ENCODE data around the gene SURF4. TPM values are rescaled to one million over a fixed set of nuclear protein-coding genes. Genes with fewer than 3 reads are reported as not detected.

SURF4 gene
- total and polyA plus RNA-seq, 2 of the 13 experiments (the other 11 are each of a cell fraction or from before 2014, with no cell fraction given) = 220 to 265 TPM

- TF ChIP-seq GMEB1 (CRISPR knock-in tag; IDR thresholded peaks at IDR 0.05; ENCODE audit: borderline replicate concordance) = peak; percentile 52; the same call in 1 of the 2 replicates
- no peak for TF ChIP-seq TBX3 (IDR thresholded peaks at IDR 0.05; ENCODE audit: borderline replicate concordance)
- no peak for TF ChIP-seq IKZF1 (IDR thresholded peaks at IDR 0.05)
- no peak for TF ChIP-seq ZMAT3 (CRISPR knock-in tag; conservative IDR thresholded peaks at IDR 0.05)
- TF ChIP-seq RFX3 (CRISPR knock-in tag; IDR thresholded peaks at IDR 0.05) = no peak
- no peak for TF ChIP-seq CBX2 (IDR thresholded peaks at IDR 0.05; ENCODE audit: low read depth, low read length)
- no peak for TF ChIP-seq CBX2 (CRISPR knock-in tag; IDR thresholded peaks at IDR 0.05; ENCODE audit: low read depth)
- no peak for TF ChIP-seq MTA3 (CRISPR knock-in tag; IDR thresholded peaks at IDR 0.05)
- TF ChIP-seq HMGA1 (CRISPR knock-in tag; conservative IDR thresholded peaks at IDR 0.05) = no peak
- no peak for TF ChIP-seq ZNF24 (IDR thresholded peaks at IDR 0.05)
- TF ChIP-seq KIAA2018 (CRISPR knock-in tag; IDR thresholded peaks at IDR 0.05; ENCODE audit: borderline replicate concordance) = no peak
- TF ChIP-seq DMAP1 (CRISPR knock-in tag; IDR thresholded peaks at IDR 0.05) = peak; percentile 38; the same call in 1 of the 2 replicates
- no peak for TF ChIP-seq ZNF570 (CRISPR knock-in tag; IDR thresholded peaks at IDR 0.05; ENCODE audit: borderline replicate concordance)
- TF ChIP-seq ZNF263 (CRISPR knock-in tag; IDR thresholded peaks at IDR 0.05) = peak; percentile 47; the same call in 1 of the 2 replicates
- no peak for TF ChIP-seq NONO (IDR thresholded peaks at IDR 0.05)
- TF ChIP-seq NONO (CRISPR knock-in tag; conservative IDR thresholded peaks at IDR 0.05) = no peak; the same call in 1 of the 2 replicates
- no peak for TF ChIP-seq ZNF101 (CRISPR knock-in tag; IDR thresholded peaks at IDR 0.05; ENCODE audit: borderline replicate concordance, low read depth)
- no peak for TF ChIP-seq ZNF550 (CRISPR knock-in tag; IDR thresholded peaks at IDR 0.05; ENCODE audit: borderline replicate concordance)
- peak; percentile 35; the same call in 1 of the 2 replicates for TF ChIP-seq THAP11 (CRISPR knock-in tag; IDR thresholded peaks at IDR 0.05)
- TF ChIP-seq TAF1 (CRISPR knock-in tag; IDR thresholded peaks at IDR 0.05) = no peak; the same call in 1 of the 2 replicates
- TF ChIP-seq MBNL3 (CRISPR knock-in tag; conservative IDR thresholded peaks at IDR 0.05) = no peak
- no peak for TF ChIP-seq MYNN (CRISPR knock-in tag; IDR thresholded peaks at IDR 0.05; ENCODE audit: low read depth)
Measured at GRCh38 chr9:133375116-133375723, 640 bp downstream of the SURF4 start (continued).
